Effector memory CD4-positive, alpha-beta T cell (primary cell): ENCODE results near the gene PTH1R.

Experiments
- DNase-seq, 3 donors: peaks; one replicate each; pipeline ENCODE4 v3.0.0-alpha.2; 2020
- H3K27ac ChIP-seq: 2 replicates; pipeline ENCODE4 v1.7.0; 2013; ENCODE audit warnings: mild to moderate bottlenecking, low read length, moderate library complexity; ENCODE audit not compliant: insufficient read depth, poor library complexity, severe bottlenecking
- H3K27me3 ChIP-seq: replicated peaks from 2 replicates; pipeline ENCODE4 v1.7.0; 2013; ENCODE audit warnings: mild to moderate bottlenecking, low read length; ENCODE audit not compliant: insufficient read depth, control insufficient read depth, poor library complexity, severe bottlenecking
- H3K36me3 ChIP-seq: 2 replicates; pipeline ENCODE4 v1.7.0; 2013; ENCODE audit warnings: mild to moderate bottlenecking, low read length, moderate library complexity; ENCODE audit not compliant: control insufficient read depth, insufficient read depth
- H3K4me1 ChIP-seq: 2 replicates; pipeline ENCODE4 v1.7.0; 2013; ENCODE audit warnings: low read length, mild to moderate bottlenecking; ENCODE audit not compliant: control insufficient read depth, insufficient read depth, poor library complexity, severe bottlenecking
- H3K4me3 ChIP-seq: 2 replicates; pipeline ENCODE4 v1.7.0; 2013; ENCODE audit warnings: low read length, low read depth, mild to moderate bottlenecking; ENCODE audit not compliant: insufficient read depth, poor library complexity, severe bottlenecking
- H3K9me3 ChIP-seq: 2 replicates; pipeline ENCODE4 v1.7.0; 2013; ENCODE audit warnings: mild to moderate bottlenecking, low read length, moderate library complexity; ENCODE audit not compliant: control insufficient read depth

PTH1R gene

DNA sequence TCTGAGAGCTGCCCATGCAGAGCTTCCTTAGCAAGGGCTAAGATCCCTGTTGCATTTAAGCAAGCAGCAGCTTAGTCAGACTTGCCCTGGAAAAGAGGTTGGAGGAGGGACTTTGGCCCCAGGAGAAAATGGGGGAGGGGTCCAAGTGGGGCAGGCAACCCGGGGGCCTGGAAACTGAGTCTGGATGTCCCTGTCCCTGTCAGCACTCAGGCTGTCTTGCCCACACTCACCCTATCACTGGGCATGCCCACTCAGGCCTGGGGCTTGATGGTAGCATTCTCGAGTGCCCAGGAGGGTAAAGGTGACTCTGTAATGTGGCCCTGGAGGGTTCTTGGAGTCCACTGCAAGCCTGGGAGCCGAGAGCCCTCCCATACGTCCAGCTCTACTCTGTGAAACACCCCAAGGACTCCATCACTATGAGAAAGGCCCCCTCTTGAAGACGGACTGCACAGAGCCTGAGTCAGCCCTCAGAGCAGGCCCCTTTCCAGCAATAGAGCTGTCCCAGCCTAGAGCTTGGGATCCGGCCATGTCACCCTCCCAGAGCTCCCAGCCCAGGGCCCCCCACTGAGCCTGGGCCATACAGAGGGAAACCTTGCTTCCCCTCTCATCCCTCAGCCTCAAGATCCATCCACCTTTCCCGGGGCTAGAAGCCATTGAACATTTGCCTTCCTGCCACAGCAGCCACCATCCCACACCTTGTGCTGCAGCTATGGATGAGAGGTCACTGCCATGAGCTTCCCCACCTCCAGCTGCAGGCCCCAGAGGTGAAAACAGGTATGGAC lies 27.6 kb upstream of the PTH1R start:
- Histone ChIP-seq H3K9me3 (no peaks in the 10 kb centered on the region), H3K27ac (no peak overlapping the region), H3K4me1 (peaks cover 9% of the 10 kb centered on the region), H3K4me3 (no peak overlapping the region), H3K27me3 (no peaks in the 10 kb centered on the region), H3K36me3 (no peaks in the 10 kb centered on the region)
- DNase-seq = no peak

DNA sequence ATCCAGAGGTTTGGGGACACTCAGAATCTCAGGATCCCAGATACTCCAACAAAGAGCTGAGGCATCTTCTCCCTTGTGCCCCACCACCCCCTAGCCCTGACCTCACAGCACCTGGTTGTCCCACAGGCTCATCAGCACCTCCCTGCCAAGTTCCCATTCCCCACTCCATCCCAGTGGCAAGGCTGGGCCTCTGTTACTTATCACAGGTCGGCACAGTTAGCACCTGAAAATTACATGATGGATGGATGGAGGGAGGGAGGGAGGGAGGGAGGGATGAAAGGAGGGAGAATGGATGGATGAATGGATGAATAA lies 27.1 kb upstream of the PTH1R start:
- Histone ChIP-seq H3K27ac (no peak overlapping the region), H3K36me3 (no peaks in the 10 kb centered on the region), H3K9me3 (no peaks in the 10 kb centered on the region), H3K4me1 (peaks cover 9% of the 10 kb centered on the region), H3K4me3 (no peak overlapping the region), H3K27me3 (no peaks in the 10 kb centered on the region)
- no peak for DNase-seq

DNA sequence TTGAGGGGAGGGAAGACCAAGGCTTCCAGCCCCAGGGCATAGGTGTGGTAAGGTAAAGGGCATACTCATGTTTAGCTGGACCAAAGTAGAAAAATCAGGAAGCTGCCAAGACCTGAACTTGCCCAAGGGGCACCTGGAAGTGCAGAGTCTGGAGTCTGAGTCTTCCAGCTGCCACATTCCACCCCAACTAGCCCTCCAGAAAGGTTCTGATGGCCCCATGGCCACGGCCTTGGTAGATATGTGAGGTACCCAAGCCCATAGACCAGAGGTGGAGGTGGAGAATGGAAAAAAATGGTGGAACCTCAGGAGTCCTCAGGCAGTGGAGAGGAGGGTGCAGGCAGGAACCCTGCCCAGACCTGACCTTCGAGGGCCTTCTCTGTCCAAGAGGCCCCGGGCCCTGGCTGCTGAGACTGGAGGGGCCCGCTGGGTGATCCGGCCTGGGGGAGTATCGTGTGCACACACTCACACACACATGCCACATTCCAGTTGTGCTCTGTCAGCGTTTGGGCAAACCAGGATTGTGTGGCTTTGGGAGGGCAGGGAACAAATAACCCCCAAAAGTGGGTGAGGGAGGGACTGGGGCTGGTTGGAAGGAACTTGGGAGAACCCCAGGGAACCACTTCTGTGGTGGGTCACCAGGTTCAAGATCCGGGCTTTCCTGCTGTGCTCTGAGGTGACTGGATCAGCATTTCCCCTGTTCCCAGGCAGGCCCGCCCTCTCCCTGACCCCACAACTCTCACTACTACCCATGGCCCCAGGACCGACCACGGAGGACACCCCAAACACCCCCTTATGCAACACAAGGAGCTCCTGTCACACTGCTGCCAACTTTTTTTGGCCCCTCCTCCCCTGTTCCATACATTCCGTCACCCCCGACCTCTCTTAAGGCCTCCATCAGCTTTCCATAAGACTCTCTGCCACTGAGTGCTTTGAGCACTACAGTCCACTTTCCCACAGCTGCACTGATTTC lies 25.9 kb upstream of the PTH1R start:
- H3K4me1 ChIP-seq = peaks cover 1% of the 10 kb centered on the region
- H3K36me3 ChIP-seq = no peaks in the 10 kb centered on the region
- H3K27me3 ChIP-seq = no peaks in the 10 kb centered on the region
- no peak for DNase-seq
- H3K27ac ChIP-seq = no peak overlapping the region
- no peak overlapping the region for H3K4me3 ChIP-seq
- no peaks in the 10 kb centered on the region for H3K9me3 ChIP-seq

DNA sequence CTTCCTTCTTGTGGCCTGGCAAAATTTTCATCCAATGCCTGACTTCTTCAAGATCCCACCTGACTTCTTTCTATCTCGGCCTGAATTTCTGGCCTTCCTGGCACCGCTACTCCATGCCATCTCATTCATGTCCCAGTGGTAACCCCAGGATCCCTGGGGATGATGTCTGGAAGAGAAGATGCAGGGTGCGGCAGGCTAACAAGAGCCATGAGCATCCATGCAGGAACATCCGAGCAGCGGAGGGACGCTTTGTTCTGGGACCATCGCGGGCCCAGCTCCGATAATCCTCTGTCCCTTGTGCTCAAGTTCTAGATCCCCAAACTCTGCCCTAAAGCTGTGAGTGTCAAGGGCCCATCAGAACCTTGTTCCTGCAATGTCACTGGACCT lies 25.2 kb upstream of the PTH1R start:
- Histone ChIP-seq H3K9me3 (no peaks in the 10 kb centered on the region), H3K36me3 (no peaks in the 10 kb centered on the region), H3K27me3 (no peaks in the 10 kb centered on the region), H3K4me1 (no peaks in the 10 kb centered on the region), H3K4me3 (no peak overlapping the region), H3K27ac (no peak overlapping the region)
- DNase-seq = no peak

DNA sequence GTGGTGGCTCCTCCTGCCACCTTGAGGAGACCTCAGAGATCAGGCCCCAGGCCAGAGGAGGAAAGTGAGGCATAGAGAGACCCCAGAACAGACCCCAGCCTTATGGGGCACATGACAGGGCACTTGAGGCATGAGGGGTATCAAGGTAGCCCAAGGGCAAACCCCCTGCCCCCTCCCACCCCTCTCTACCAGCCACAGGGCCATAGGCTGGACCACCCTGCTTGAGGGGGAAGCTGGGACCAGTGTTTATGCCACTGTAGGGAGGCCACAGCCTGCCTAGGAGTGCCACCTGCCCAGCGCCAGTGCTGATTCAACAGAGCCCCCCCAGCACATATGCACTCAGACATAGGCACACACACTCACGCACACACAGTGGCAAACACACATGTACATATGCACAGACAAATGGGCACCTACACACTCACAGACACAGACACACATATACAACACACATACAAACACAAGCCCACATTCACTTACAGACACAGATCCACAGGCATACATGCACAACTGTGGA lies 24.6 kb upstream of the PTH1R start:
- no peak for DNase-seq
- no peaks in the 10 kb centered on the region for H3K9me3 ChIP-seq
- no peaks in the 10 kb centered on the region for H3K4me1 ChIP-seq
- H3K4me3 ChIP-seq = no peak overlapping the region
- no peak overlapping the region for H3K27ac ChIP-seq
- no peaks in the 10 kb centered on the region for H3K27me3 ChIP-seq
- no peaks in the 10 kb centered on the region for H3K36me3 ChIP-seq

DNA sequence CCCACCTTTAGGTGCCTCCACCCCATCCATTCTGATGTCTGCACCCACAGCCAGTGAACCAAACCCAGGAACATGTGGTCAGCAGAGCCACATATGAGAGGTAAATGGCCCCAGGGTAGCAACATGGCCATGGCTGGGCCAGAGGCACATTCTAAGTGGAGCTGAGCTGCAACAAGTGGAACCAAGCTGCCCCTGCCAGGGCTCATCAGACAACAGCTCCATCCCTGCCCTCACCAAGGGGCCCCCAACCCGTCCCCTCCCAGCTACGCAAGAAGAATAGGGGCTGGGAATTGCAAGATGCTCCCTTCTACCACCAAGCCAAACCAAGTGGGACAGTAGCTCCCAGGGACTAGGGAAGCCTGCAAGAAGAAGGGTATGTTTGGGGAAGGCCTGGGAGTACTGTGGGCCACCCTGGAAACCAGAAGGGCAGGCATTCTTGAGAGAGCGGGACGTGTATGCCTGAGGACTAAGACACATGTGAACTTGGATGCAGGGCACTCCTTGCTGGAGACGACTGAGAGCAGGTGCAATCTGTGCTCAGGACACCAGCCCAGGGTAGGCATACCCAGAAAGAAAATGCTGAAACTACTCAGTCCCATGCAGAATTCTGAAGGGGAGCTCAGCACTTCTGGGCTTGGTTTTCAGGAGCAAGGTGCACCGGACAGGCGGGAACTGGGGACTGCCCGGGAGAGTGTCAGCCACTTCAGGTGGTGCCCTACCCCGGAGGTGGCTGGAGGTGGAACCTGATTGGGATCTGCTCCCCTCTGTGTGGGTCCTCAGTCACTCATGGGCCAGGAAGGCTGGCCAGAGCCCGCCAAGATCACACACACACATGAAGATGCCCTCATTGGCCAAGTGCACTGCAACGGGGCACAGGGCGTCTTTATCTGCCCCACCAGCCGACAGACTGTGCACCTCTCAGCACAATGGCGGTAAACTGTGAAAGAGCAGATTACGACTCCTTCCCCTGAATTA lies 23.8 kb upstream of the PTH1R start:
- Histone ChIP-seq H3K9me3 (no peaks in the 10 kb centered on the region), H3K27ac (no peak overlapping the region), H3K27me3 (no peaks in the 10 kb centered on the region), H3K4me3 (no peak overlapping the region), H3K4me1 (no peaks in the 10 kb centered on the region), H3K36me3 (no peaks in the 10 kb centered on the region)
- DNase-seq = no peak

DNA sequence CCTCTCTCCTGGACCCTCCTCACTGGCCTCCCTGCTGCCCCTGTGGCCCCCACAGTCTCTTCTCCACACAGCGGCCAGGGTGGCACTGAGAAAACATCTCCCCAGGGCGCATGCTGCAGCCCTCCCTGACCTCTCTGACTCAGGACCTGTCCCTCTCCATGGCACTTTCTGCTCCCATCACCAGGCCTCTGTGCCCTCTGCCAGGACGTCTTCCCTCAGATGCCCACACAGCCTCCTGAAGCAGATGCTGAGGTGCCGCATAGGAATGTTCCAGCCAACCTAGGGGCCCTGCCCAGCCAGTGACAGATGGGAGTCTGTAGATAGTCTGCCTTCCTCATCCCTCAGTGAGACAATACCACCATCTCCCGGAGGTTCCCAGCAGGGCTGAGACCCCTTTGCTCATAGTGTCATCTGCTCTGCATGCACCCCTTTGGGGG lies 22.9 kb upstream of the PTH1R start:
- H3K4me1 ChIP-seq = no peaks in the 10 kb centered on the region
- no peak for DNase-seq
- H3K36me3 ChIP-seq = no peaks in the 10 kb centered on the region
- no peaks in the 10 kb centered on the region for H3K27me3 ChIP-seq
- no peaks in the 10 kb centered on the region for H3K9me3 ChIP-seq
- H3K27ac ChIP-seq = no peak overlapping the region
- no peak overlapping the region for H3K4me3 ChIP-seq

DNA sequence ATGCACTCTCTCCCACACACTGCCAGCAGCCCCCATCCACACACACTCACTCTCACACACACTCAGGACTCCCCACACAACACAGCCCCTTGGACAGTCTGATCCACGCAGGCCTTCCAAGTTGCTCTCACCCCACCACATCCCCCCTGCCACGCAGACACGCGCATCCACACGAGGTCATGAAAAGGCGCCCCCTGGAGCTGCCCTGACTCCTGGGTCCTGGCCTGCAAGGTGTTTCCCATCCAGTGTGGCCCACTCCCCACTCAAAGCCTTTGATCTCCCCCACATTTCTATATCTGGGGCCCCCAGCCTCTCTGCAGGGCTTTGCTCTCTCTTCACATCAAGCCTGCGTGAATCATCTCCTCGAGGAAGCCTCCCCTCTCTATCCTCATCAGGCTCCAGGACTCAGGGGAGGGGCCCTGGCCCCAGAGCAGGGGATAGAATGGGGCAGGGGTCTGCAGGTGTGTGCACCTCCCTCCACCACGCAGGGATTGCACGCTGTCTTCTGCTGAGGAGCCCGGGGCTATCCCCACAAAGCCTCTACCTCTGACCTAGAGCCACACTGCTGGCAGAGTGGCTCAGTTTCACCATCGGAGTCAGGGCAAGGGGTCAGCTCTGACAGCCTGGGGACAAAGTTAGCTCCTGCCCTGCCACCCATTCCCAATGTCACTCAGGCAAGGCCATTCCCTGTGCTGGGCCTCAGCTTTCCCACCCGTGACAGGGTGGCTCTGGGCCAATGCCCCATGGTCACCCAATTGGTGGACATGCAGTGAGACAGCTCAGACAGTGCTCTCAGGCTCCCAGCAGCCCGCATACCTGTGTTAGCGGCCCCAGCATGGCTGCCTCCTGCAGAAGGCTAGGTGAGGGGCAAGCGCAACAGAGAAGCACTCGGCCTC lies 20.7 kb upstream of the PTH1R start:
- DNase-seq = no peak
- no peak overlapping the region for H3K27ac ChIP-seq
- H3K4me3 ChIP-seq = no peak overlapping the region
- no peaks in the 10 kb centered on the region for H3K4me1 ChIP-seq
- no peaks in the 10 kb centered on the region for H3K9me3 ChIP-seq
- no peaks in the 10 kb centered on the region for H3K36me3 ChIP-seq
- H3K27me3 ChIP-seq = no peaks in the 10 kb centered on the region
